Measurements from ENCODE around the gene GPR137.
"Not testable (repeated sequence)": the region's sequence is repeated elsewhere in the genome, so short reads cannot be mapped to it uniquely, and the experiment has no call there.

The GPR137 gene

GRCh38 chr11:64315667-64316526 lies 30.2 kb downstream of the GPR137 start:
- not testable (repeated sequence) for H2AFZ ChIP-seq (ENCODE audit: low read length); H4K91ac ChIP-seq (ENCODE audit: low read depth, low read length, poor library complexity); H3K4me2 ChIP-seq (ENCODE audit: insufficient read depth, low read length, poor library complexity, severe bottlenecking); H4K8ac ChIP-seq (ENCODE audit: low read depth, low read length); H3K27ac ChIP-seq (replicated peaks; ENCODE audit: low read length); H3K14ac ChIP-seq (ENCODE audit: low read length); H3K4ac ChIP-seq (ENCODE audit: low read length); DNase-seq (ENCODE audit: low spot score); H2BK12ac ChIP-seq (ENCODE audit: low read length); H3K27me3 ChIP-seq (ENCODE audit: control insufficient read depth in 3 of 3, insufficient read depth in 3 of 3, low read depth in 1 of 3, low read length in 3 of 3); H3K9ac ChIP-seq (ENCODE audit: low read depth, low read length, poor library complexity); H2BK120ac ChIP-seq (ENCODE audit: low read depth, low read length); H2BK15ac ChIP-seq (ENCODE audit: low read length); H3K9me3 ChIP-seq (replicated peaks in 1 of 2; ENCODE audit: control insufficient read depth in 2 of 2, insufficient read depth in 1 of 2, low read depth in 1 of 2, low read length in 2 of 2); H2BK5ac ChIP-seq (ENCODE audit: low read length); H3K18ac ChIP-seq (ENCODE audit: low read length)
- H3K79me1 ChIP-seq (ENCODE audit: low read depth, low read length), result peaks cover 25% of the 10 kb centered on the region
- WGBS, 2 donors (ENCODE audit: extremely low coverage in 2 of 2, insufficient read length in 2 of 2, insufficient replicate concordance in 1 of 2), result no CpG with 5 or more reads among the region's 25 CpGs
- H2AK5ac ChIP-seq (ENCODE audit: low read depth, low read length), result peak overlapping the region; percentile 5
- peaks cover 14 to 29% of the 10 kb centered on the region in 2 donors for H3K36me3 ChIP-seq (replicated peaks in 1 of 2; ENCODE audit: control insufficient read depth in 2 of 2, insufficient read depth in 2 of 2, low read length in 2 of 2)
- H3K23ac ChIP-seq (ENCODE audit: low read depth, low read length, poor library complexity), result peak overlapping the region; percentile 3
- H3K4me1 ChIP-seq (ENCODE audit: control insufficient read depth in 2 of 2, insufficient read depth in 1 of 2, low read depth in 1 of 2, low read length in 2 of 2), result peaks cover 5 to 11% of the 10 kb centered on the region in 2 donors
- H3K4me3 ChIP-seq (ENCODE audit: low read length in 2 of 2), result peak overlapping the region in 1 of 2 donors; percentile 72

GRCh38 chr11:64316672-64317324 lies 31.1 kb downstream of the GPR137 start:
- no CpG with 5 or more reads among the region's 32 CpGs for WGBS, 2 donors (ENCODE audit: extremely low coverage in 2 of 2, insufficient read length in 2 of 2, insufficient replicate concordance in 1 of 2)

GRCh38 chr11:64317325-64317960 lies 31.8 kb downstream of the GPR137 start, which contains the start of gene TRMT112:
Gene TRMT112 (minus strand): TSS chr11:64317559. CDS start chr11:64317526, 33 bp downstream.
- peak within 1 kb of the TSS; percentile 97 for H3K18ac ChIP-seq (ENCODE audit: low read length)
- H3K4me1 ChIP-seq (ENCODE audit: control insufficient read depth in 2 of 2, insufficient read depth in 1 of 2, low read depth in 1 of 2, low read length in 2 of 2), result peaks cover 5 to 12% of the 10 kb centered on the region in 2 donors
- peak within 1 kb of the TSS; percentile 98 for H2BK5ac ChIP-seq (ENCODE audit: low read length)
- peak; percentile 91 for DNase-seq (ENCODE audit: low spot score)
- H4K91ac ChIP-seq (ENCODE audit: low read depth, low read length, poor library complexity), result peak within 1 kb of the TSS; percentile 53
- H2AFZ ChIP-seq (ENCODE audit: low read length), result peak within 1 kb of the TSS; percentile 77
- H3K79me1 ChIP-seq (ENCODE audit: low read depth, low read length), result peaks cover 25% of the 10 kb centered on the region
- peak within 1 kb of the TSS; percentile 66 for H3K4ac ChIP-seq (ENCODE audit: low read length)
- peak within 1 kb of the TSS; percentile 72 to 95 for H3K4me3 ChIP-seq (ENCODE audit: low read length in 2 of 2)
- peaks cover 18 to 38% of the 10 kb centered on the region in 2 donors for H3K36me3 ChIP-seq (replicated peaks in 1 of 2; ENCODE audit: control insufficient read depth in 2 of 2, insufficient read depth in 2 of 2, low read length in 2 of 2)
- peak within 1 kb of the TSS; percentile 97 for H3K9ac ChIP-seq (ENCODE audit: low read depth, low read length, poor library complexity)
- H3K23ac ChIP-seq (ENCODE audit: low read depth, low read length, poor library complexity), result peak within 1 kb of the TSS; percentile 98
- H2AK5ac ChIP-seq (ENCODE audit: low read depth, low read length), result peak within 1 kb of the TSS; percentile 94
- H3K27ac ChIP-seq (replicated peaks; ENCODE audit: low read length), result peak within 1 kb of the TSS; percentile 95
- peak within 1 kb of the TSS; percentile 75 for H2BK15ac ChIP-seq (ENCODE audit: low read length)
- peak within 1 kb of the TSS; percentile 92 for H4K8ac ChIP-seq (ENCODE audit: low read depth, low read length)
- peak within 1 kb of the TSS; percentile 92 for H3K4me2 ChIP-seq (ENCODE audit: insufficient read depth, low read length, poor library complexity, severe bottlenecking)
- peak within 1 kb of the TSS; percentile 75 for H3K14ac ChIP-seq (ENCODE audit: low read length)
- peaks cover 0 to 2% of the 10 kb centered on the region in 2 donors for H3K9me3 ChIP-seq (replicated peaks in 1 of 2; ENCODE audit: control insufficient read depth in 2 of 2, insufficient read depth in 1 of 2, low read depth in 1 of 2, low read length in 2 of 2)
- no peak within 1 kb of the TSS for H2BK12ac ChIP-seq (ENCODE audit: low read length)
- no CpG with 5 or more reads among the region's 43 CpGs for WGBS, 2 donors (ENCODE audit: extremely low coverage in 2 of 2, insufficient read length in 2 of 2, insufficient replicate concordance in 1 of 2)
- H2BK120ac ChIP-seq (ENCODE audit: low read depth, low read length), result peak within 1 kb of the TSS; percentile 31
- no peaks in the 10 kb centered on the region for H3K27me3 ChIP-seq (ENCODE audit: control insufficient read depth in 3 of 3, insufficient read depth in 3 of 3, low read depth in 1 of 3, low read length in 3 of 3)

More at GRCh38 chr11:64316672-64317324, 31.1 kb downstream of the GPR137 start:
- Histone ChIP-seq H3K4me2 (ENCODE audit: insufficient read depth, low read length, poor library complexity, severe bottlenecking) (peak overlapping the region; percentile 92), H3K4me3 (ENCODE audit: low read length in 2 of 2) (peak overlapping the region; percentile 72 to 95), H3K36me3 (replicated peaks in 1 of 2; ENCODE audit: control insufficient read depth in 2 of 2, insufficient read depth in 2 of 2, low read length in 2 of 2) (peaks cover 18 to 33% of the 10 kb centered on the region in 2 donors), H3K27ac (replicated peaks; ENCODE audit: low read length) (peak overlapping the region; percentile 72), H3K23ac (ENCODE audit: low read depth, low read length, poor library complexity) (peak overlapping the region; percentile 96), H2BK15ac (ENCODE audit: low read length) (peak overlapping the region; percentile 62), H4K91ac (ENCODE audit: low read depth, low read length, poor library complexity) (peak overlapping the region; percentile 53), H3K14ac (ENCODE audit: low read length) (peak overlapping the region; percentile 75), H2AK5ac (ENCODE audit: low read depth, low read length) (peak overlapping the region; percentile 91), H3K4me1 (ENCODE audit: control insufficient read depth in 2 of 2, insufficient read depth in 1 of 2, low read depth in 1 of 2, low read length in 2 of 2) (peaks cover 5 to 11% of the 10 kb centered on the region in 2 donors), H2BK12ac (ENCODE audit: low read length) (no peak overlapping the region), H3K79me1 (ENCODE audit: low read depth, low read length) (peaks cover 25% of the 10 kb centered on the region), H3K18ac (ENCODE audit: low read length) (peak overlapping the region; percentile 95), H2AFZ (ENCODE audit: low read length) (peak overlapping the region; percentile 77), H3K27me3 (ENCODE audit: control insufficient read depth in 3 of 3, insufficient read depth in 3 of 3, low read depth in 1 of 3, low read length in 3 of 3) (no peaks in the 10 kb centered on the region), H3K9me3 (replicated peaks in 1 of 2; ENCODE audit: control insufficient read depth in 2 of 2, insufficient read depth in 1 of 2, low read depth in 1 of 2, low read length in 2 of 2) (peaks cover 0 to 2% of the 10 kb centered on the region in 2 donors), H2BK5ac (ENCODE audit: low read length) (peak overlapping the region; percentile 61), H3K9ac (ENCODE audit: low read depth, low read length, poor library complexity) (peak overlapping the region; percentile 97), H3K4ac (ENCODE audit: low read length) (no peak overlapping the region), H2BK120ac (ENCODE audit: low read depth, low read length) (no peak overlapping the region), H4K8ac (ENCODE audit: low read depth, low read length) (no peak overlapping the region)
- no peak for DNase-seq (ENCODE audit: low spot score)

Measured in neuronal stem cell (in vitro differentiated cells).